Neutrophil (primary cell): ENCODE data around the gene TRIM59.

Source experiments
- H3K27ac ChIP-seq: fragments of 200-600 bp; sonication (generic); 2 replicates; pipeline ENCODE4 v1.5.1; 2016; ENCODE audit warnings: mild to moderate bottlenecking, moderate library complexity
- H3K27me3 ChIP-seq: fragments of 200-600 bp; sonication (generic); 2 replicates; pipeline ENCODE4 v1.6.0; 2016; ENCODE audit warnings: mild to moderate bottlenecking
- H3K36me3 ChIP-seq: fragments of 200-600 bp; sonication (generic); 2 replicates; pipeline ENCODE4 v1.5.1; 2017
- H3K4me1 ChIP-seq, 2 experiments: fragments of 200-600 bp in 1 of 2; sonication (generic) in 1 of 2; 1 replicate in 1 of 2; 2 replicates in 1 of 2; pipeline versions ENCODE4 v1.5.1 to v1.6.1; 2013 to 2016; ENCODE audit warnings: low read depth in 1 of 2, low read length in 1 of 2, mild to moderate bottlenecking in 1 of 2, moderate library complexity in 1 of 2; ENCODE audit not compliant: control insufficient read depth in 1 of 2, insufficient read depth in 1 of 2
- H3K4me3 ChIP-seq, 2 experiments: fragments of 200-600 bp in 1 of 2; sonication (generic) in 1 of 2; 1 replicate in 1 of 2; 2 replicates in 1 of 2; pipeline ENCODE4 v1.5.1; 2013 to 2016; ENCODE audit warnings: low read depth in 1 of 2, low read length in 1 of 2, mild to moderate bottlenecking in 1 of 2, moderate library complexity in 1 of 2
- H3K9me3 ChIP-seq: fragments of 200-600 bp; sonication (generic); 2 replicates; pipeline ENCODE4 v1.5.1; 2016
- TF ChIP-seq, protein P1 (sequence below): fragments of 200-600 bp; sonication (generic); IDR thresholded peaks from 2 replicates; pipeline ENCODE4 v1.5.1; 2016; ENCODE audit warnings: antibody characterized with exemption

Gene TRIM59

GRCh38 chr3:160449636-160450598 lies at the start of gene TRIM59:
TSS of gene TRIM59 (minus strand) at chr3:160449786. CDS start at chr3:160439183, 10,603 bp downstream.
- Histone ChIP-seq H3K9me3 (no peaks in the 10 kb centered on the region), H3K27me3 (no peaks in the 10 kb centered on the region), H3K4me3 (peak within 1 kb of the TSS; percentile 73 to 82), H3K36me3 (no peaks in the 10 kb centered on the region), H3K27ac (peak within 1 kb of the TSS; percentile 78), H3K4me1 (peaks cover 13 to 16% of the 10 kb centered on the region in 2 experiments)
- TF ChIP-seq, protein P1, sequence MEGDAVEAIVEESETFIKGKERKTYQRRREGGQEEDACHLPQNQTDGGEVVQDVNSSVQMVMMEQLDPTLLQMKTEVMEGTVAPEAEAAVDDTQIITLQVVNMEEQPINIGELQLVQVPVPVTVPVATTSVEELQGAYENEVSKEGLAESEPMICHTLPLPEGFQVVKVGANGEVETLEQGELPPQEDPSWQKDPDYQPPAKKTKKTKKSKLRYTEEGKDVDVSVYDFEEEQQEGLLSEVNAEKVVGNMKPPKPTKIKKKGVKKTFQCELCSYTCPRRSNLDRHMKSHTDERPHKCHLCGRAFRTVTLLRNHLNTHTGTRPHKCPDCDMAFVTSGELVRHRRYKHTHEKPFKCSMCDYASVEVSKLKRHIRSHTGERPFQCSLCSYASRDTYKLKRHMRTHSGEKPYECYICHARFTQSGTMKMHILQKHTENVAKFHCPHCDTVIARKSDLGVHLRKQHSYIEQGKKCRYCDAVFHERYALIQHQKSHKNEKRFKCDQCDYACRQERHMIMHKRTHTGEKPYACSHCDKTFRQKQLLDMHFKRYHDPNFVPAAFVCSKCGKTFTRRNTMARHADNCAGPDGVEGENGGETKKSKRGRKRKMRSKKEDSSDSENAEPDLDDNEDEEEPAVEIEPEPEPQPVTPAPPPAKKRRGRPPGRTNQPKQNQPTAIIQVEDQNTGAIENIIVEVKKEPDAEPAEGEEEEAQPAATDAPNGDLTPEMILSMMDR, result peak; percentile 28

- peaks cover 52% of the 10 kb centered on the region for H3K36me3 ChIP-seq
- no peaks in the 10 kb centered on the region for H3K4me1 ChIP-seq
- no peaks in the 10 kb centered on the region for H3K9me3 ChIP-seq
Measured at GRCh38 chr3:160498202-160498601, 48.6 kb upstream of the TRIM59 start.

GRCh38 chr3:160490166-160490565 lies 40.6 kb upstream of the TRIM59 start:
- no peaks in the 10 kb centered on the region for H3K27me3 ChIP-seq
- H3K27ac ChIP-seq, result no peak overlapping the region
- H3K9me3 ChIP-seq, result no peaks in the 10 kb centered on the region
- TF ChIP-seq, protein P1, result no peak
- H3K36me3 ChIP-seq, result no peaks in the 10 kb centered on the region
- peaks cover 4 to 5% of the 10 kb centered on the region in 2 experiments for H3K4me1 ChIP-seq
- no peak overlapping the region for H3K4me3 ChIP-seq

More at GRCh38 chr3:160498202-160498601, 48.6 kb upstream of the TRIM59 start:
- H3K27ac ChIP-seq, result no peak overlapping the region
- H3K4me3 ChIP-seq, result no peak overlapping the region
- TF ChIP-seq, protein P1, result no peak
- no peaks in the 10 kb centered on the region for H3K27me3 ChIP-seq

- TF ChIP-seq, protein P1, result no peak
- Histone ChIP-seq H3K27ac (no peak overlapping the region), H3K4me3 (no peak overlapping the region)
Measured at GRCh38 chr3:160486459-160486869, 36.9 kb upstream of the TRIM59 start.

DNA sequence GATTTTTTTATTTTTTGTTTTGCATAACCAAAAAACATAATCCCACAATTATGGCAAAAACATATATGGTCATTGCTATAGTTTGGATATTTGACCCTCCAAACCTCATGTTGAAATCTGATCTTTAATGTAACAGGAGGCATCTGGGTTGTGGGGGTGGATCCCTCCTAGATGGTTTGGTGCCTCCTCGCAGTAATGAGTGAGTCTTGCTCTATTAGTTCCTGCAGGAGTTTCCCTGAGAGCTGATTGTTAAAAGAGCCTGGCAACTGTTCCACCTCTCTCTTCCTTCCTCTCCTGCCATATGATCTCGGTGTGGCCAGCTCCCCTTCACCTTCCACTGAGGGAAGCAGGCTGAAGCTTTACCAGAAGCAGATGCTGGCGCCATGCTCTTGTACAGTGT lies 33.2 kb upstream of the TRIM59 start:
- Histone ChIP-seq H3K9me3 (no peaks in the 10 kb centered on the region), H3K27ac (no peak overlapping the region), H3K27me3 (no peaks in the 10 kb centered on the region), H3K36me3 (no peaks in the 10 kb centered on the region), H3K4me1 (peaks cover 4 to 5% of the 10 kb centered on the region in 2 experiments), H3K4me3 (no peak overlapping the region)
- TF ChIP-seq, protein P1, result no peak

More at GRCh38 chr3:160486459-160486869, 36.9 kb upstream of the TRIM59 start:
- Histone ChIP-seq H3K36me3 (no peaks in the 10 kb centered on the region), H3K9me3 (no peaks in the 10 kb centered on the region), H3K4me1 (peaks cover 4 to 5% of the 10 kb centered on the region in 2 experiments), H3K27me3 (no peaks in the 10 kb centered on the region)
